Skin of body (tissue), 2 donors: ENCODE data around the gene DIAPH3. TPM values are rescaled to one million over a fixed set of nuclear protein-coding genes. Genes with fewer than 3 reads are reported as not detected.

Source experiments
- DNase-seq: peaks from one replicate; lab custom pipeline; 2025; lab: John Stamatoyannopoulos, UW
- total RNA-seq: library from RNA; depleted of rRNA; stranded (reverse); fragments of >200 nt; gene quantifications from one replicate; pipeline ENCODE4 v1.2.3, GENCODE V29; 2014

The DIAPH3 gene
- total RNA-seq, 1 donor from 2014 or later: 7.1 TPM

- no peak for DNase-seq
These were observed 484.5 kb downstream of the DIAPH3 start for GRCh38 chr13:59679254-59679653.

- peak; percentile 22 for DNase-seq
These were observed 485.5 kb downstream of the DIAPH3 start for GRCh38 chr13:59677966-59678814.

GRCh38 chr13:59677430-59677829 lies 486.3 kb downstream of the DIAPH3 start:
- DNase-seq: no peak

DNA sequence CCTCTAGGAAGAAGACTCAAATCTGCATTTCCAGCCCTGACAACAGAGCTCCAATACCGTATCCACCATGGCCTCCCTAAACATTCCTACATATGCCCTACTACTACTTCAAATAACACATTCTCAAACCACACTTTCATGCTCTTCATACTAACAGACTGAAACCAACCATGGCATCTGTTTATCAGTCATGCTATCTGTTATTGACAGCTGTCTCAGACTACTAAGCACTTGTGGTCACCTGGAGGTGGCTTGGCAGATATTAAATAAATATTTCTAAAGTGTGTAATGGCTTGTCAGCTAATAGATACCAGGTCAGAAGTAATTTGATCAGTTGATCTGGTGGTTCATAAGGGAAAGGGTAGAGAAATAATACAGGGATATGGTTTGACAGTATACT lies 489.1 kb downstream of the DIAPH3 start:
- no peak for DNase-seq

GRCh38 chr13:59673286-59673685 lies 490.4 kb downstream of the DIAPH3 start:
- no peak for DNase-seq

- no peak for DNase-seq
These were observed 491.3 kb downstream of the DIAPH3 start for GRCh38 chr13:59672445-59672844.

GRCh38 chr13:59671881-59672280 lies 491.8 kb downstream of the DIAPH3 start:
- peak; percentile 66 for DNase-seq

GRCh38 chr13:59666504-59666903 lies 497.2 kb downstream of the DIAPH3 start:
- peak; percentile 53 for DNase-seq

GRCh38 chr13:59665732-59666131 lies 498.0 kb downstream of the DIAPH3 start:
- peak; percentile 89 for DNase-seq

DNA sequence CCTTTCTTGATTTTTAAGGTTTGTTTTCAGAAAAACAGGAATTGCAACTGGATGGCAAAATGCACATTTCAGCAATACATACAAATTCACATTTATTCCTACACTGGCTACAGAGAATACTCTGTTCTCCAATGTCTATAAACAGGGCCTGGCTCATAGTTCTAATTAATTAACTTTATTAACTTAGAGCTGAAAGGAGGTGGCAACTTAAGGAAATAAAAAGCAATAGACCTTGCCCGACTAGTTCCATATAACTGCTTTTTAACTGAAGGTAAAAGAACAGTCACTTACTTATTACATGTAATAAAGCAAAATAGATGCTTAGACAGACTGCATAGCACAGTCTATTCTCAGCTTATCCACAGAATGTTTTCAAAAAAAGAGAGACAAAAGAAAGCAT lies 498.5 kb downstream of the DIAPH3 start:
- no peak for DNase-seq

DNA sequence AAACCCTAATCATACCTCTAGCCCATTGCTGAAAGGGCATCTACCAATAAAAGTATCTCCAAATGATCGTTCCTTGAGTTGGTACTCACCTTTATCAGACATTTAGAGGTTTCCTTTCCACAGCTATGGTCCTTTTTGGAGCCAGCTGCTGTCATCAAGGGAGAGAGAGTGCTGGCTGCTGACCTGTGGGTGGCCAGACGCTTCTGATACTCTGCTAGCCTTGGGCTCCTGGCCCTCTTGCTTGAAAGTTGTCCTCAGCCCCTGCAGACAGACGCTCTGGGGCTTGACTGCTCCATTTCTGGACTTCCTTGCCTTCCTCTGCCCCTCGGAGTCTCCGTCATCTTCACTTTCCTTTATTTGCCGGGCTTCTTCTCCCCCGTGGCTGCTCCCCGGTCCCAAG lies 499.1 kb downstream of the DIAPH3 start:
- no peak for DNase-seq

DNA sequence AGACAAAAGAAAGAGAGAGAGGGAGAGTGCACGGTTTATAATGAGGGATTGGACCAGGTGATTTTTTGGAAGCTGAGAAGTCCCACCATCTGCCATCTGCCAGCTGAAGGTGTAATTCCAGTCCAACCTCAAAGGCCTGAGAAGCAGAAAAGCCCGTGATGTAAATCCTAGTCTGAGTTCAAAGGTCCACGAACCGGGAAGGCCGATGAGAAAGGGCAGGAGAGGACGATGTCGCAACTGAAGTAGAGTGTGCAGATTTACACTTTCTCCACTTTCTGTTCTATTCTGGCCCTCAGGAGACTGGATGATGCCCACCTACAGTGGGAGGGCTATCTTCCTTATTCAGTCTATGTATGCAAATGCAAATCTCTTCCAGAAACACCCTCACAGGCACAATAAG lies 500.0 kb downstream of the DIAPH3 start:
- no peak for DNase-seq

GRCh38 chr13:59660582-59660981 lies 503.1 kb downstream of the DIAPH3 start:
- no peak for DNase-seq

- DNase-seq: no peak
These were observed 503.7 kb downstream of the DIAPH3 start for GRCh38 chr13:59659981-59660380.

- no peak for DNase-seq
These were observed 504.9 kb downstream of the DIAPH3 start for GRCh38 chr13:59658738-59659330.

DNA sequence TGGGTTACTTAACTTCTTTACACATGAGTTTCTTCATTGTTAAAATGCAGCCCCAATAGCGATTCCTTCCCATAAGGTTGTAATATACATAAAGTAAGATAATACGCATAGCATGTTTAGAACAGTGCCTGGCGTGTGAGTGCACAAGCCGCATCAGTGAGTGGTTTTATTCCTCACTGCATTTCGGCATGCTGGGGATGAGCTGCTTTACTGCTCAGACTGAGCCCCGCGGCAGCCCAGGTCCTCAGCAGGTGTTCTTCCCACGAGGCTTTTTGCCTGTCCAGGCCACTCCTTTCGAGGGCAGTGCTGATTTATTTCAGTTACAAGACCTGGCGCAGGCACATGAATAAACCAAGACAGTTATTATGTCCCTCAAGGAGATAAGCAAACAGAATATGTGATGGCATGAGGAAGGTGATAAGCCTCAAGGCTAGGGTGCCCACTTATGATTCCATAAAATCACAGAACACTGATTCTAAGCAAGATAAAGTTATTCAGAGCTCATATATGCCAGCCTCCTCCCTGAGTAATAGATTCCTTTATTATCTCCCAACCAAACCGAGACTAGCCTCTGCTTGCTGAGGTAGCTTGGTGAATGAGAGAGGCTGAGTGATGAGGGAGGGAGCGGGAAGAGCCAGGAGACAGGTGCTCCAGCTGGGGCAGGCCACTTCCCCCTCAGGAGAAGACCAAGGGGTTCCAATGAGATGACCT lies 505.5 kb downstream of the DIAPH3 start:
- DNase-seq: no peak

DNA sequence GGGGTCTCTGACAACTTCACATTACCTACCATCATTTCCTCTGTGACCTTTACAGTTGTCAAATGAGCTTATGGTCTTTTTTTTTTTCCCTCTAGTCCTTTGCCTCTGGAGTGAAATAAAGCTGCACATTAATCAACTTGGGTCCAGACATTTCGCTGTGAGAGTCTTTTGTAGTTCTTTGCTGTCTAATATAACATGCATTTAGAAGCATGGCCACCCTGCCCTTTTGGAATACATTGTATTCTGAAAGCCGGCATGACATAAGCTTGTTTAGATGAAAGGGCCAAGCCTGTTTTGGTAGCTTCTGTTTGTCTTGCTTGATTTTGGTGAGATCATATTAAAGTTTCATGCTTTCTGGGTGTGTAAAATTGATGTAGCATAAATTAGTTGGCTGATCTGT lies 509.8 kb downstream of the DIAPH3 start:
- DNase-seq: no peak

- DNase-seq: no peak
These were observed 512.2 kb downstream of the DIAPH3 start for GRCh38 chr13:59651479-59651878.

GRCh38 chr13:59643906-59644626 lies 519.7 kb downstream of the DIAPH3 start:
- no peak for DNase-seq

GRCh38 chr13:59643364-59643841 lies 520.3 kb downstream of the DIAPH3 start:
- no peak for DNase-seq

GRCh38 chr13:59641817-59642216 lies 521.9 kb downstream of the DIAPH3 start:
- peak; percentile 2 for DNase-seq

DNA sequence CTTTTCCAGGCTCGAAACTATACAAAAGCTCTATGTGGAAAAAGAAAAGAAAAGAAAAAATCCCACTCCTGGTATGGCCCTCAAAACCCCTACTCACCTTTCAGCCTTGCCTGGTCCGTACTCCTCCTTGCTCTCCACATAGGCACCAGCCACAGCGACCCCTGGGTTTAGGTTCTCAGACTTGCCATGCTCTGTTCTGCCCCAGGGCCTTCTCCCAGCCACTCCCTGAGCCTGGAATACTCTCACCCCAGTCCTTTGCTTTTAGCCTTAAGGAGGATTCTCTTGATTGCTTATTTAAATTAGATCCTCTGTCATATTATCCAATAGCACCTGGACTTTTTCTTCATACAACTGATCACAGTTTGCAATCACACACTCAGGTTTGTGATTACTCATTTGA lies 522.5 kb downstream of the DIAPH3 start:
- no peak for DNase-seq
